KOPT-K1 (cell line): ENCODE measurements around the gene NBEA.

ENCODE experiments used
- H3K27ac ChIP-seq: fragments of 200-600 bp; sonication (generic); 2 replicates; pipeline ENCODE4 v1.5.1; 2016; ENCODE audit warnings: antibody characterized with exemption, mild to moderate bottlenecking, low read depth, low read length; ENCODE audit not compliant: poor library complexity, severe bottlenecking
- H3K36me3 ChIP-seq: fragments of 200-600 bp; sonication (generic); 2 replicates; pipeline ENCODE4 v1.5.1; 2017; ENCODE audit warnings: antibody characterized with exemption, mild to moderate bottlenecking, low read length, moderate library complexity; ENCODE audit not compliant: insufficient read depth
- H3K9me3 ChIP-seq: fragments of 200-600 bp; sonication (generic); 2 replicates; pipeline ENCODE4 v1.5.1; 2017; ENCODE audit warnings: antibody characterized with exemption, low read length, mild to moderate bottlenecking; ENCODE audit not compliant: insufficient read depth, poor library complexity, severe bottlenecking

Gene NBEA

DNA sequence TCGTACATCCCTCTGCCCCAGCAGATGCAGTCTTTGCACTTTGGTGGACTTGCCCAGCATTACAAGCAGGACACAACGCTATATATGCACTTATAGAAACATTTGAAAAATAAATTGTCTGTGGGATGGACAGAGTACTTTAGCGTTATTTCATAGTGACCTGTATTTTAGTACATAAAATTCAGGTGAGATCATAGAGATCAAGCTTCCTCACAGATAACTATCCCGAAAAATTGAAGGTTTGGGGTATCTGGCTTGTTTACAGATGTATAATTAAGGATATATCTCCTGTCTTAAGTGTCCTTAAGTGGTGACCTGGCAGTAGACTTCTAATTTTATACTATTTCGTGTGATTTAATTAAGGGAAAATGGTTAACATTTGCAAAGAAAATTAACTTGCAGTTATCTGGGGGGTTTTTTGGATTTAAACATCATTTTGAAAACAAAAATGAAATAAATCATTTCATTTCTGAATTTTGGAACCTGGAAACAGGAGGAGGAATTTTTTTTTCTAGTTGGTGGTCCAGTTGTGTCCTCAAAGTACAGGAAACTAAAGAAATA lies 535.4 kb downstream of the NBEA start:
- Histone ChIP-seq H3K36me3 (no peaks in the 10 kb centered on the region), H3K27ac (no peak overlapping the region), H3K9me3 (no peaks in the 10 kb centered on the region)

DNA sequence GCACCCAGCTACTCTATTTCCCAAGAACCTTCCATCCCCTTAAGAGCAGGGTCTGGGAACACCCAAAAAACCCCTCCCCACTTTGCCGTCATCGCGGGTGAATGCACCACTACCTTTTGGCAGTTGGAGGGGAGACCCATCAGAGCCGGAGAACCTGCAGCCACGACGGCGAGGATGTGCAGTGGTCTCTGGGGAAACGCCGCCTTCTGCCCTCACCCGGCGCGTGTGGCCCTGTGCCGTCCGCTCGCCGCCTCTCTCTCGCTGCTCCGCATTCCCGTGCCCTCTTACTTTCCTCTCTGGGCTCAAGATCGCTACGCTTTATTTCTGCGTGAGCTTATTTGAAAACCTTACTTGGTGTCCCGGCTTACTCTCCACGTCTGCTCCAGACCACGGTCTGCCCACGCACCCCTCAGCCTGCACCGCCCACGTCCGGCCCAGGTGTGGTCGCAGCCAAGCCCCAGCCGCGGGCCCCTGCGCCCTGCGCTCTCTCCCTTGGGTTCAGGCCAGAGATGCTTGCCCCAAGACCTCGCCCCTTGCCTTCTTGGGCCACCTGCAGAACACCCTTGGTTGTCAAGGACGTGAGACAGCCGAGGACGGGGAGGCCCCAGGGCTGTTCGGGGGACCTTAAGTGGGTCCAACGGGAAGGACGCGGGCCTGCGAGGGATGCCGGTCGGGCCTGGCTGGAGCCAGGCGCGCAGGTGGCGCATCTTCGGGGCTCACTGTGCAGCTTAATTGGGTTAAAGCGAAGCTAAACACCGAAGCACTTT lies 536.4 kb downstream of the NBEA start:
- no peaks in the 10 kb centered on the region for H3K36me3 ChIP-seq
- H3K9me3 ChIP-seq, result no peaks in the 10 kb centered on the region
- H3K27ac ChIP-seq, result no peak overlapping the region

DNA sequence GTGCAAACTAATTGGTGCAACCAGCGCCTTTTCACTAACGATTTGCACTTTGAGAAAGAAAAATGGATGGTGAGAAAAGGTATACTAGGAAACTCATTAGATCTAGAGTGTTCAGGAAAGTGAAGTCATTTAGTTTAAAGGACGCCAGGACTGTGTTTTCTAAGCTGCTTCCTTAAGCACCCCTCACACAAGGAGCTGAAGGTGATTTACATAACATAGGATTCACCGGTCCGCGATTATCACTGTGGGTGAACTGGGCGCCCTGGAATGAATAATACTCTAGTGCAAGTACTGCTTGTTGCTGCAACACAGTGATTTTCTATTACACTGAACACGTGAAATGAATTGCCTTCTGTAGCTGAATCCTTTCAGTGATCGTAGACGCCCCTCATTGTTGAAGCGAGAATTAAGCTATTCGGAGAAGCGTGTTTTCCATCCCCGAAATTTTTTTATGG lies 537.0 kb downstream of the NBEA start:
- Histone ChIP-seq H3K27ac (no peak overlapping the region), H3K9me3 (no peaks in the 10 kb centered on the region), H3K36me3 (no peaks in the 10 kb centered on the region)

DNA sequence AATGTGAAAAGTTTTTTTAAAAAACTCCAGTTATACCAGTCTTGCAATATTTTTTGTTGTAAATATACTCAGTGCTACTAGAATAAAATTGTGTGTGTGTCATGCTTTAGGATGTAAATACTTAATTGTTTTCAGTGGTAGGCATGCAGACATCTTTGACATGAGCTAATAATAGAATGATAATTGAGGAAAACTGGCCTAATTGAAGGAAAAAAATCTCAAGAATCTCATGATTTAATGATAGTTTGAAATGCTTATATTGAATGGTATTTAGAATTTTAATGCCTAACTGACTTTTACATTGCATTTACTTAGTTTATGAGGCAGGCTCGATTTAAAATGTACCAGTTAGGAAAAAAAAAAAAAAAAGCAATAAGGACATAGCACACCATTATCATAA lies 537.6 kb downstream of the NBEA start:
- H3K9me3 ChIP-seq, result no peaks in the 10 kb centered on the region
- H3K36me3 ChIP-seq, result no peaks in the 10 kb centered on the region
- H3K27ac ChIP-seq, result no peak overlapping the region

DNA sequence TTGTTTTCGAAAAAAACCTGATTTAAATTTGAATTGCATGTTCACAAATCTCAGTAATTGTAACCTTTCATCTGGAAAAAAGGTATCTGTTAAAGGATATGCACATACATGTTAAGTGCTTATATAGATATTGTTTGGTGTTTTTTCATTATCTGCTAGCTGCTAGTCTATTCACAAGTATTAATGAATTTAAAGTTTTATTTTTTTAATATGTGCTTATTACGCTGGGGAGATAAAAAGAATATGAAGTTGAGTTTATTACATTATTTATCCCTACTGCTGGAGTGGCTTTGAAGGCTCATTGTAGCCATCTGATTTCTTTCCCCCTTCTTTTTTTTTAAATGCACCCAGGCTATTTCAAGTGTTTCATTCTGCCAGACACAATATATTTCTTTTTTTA lies 538.3 kb downstream of the NBEA start:
- Histone ChIP-seq H3K27ac (no peak overlapping the region), H3K9me3 (no peaks in the 10 kb centered on the region)

DNA sequence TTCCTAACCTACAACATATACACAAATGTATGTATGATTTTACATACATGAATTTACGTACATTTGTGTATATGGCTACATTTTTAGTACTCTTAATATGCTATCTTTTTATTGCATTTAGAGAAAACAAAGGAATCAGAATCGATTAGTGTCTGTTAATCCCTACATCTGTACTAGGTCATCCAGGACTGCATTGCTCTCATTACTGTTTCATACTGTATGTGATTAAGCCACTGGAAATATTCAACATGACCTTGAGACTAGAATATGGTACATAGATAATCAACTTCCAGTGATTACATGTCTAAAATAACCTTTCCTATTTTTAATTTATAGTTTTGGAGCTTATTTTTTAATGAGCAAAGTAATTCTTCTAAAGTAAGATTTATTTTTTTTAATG lies 539.7 kb downstream of the NBEA start:
- Histone ChIP-seq H3K9me3 (no peaks in the 10 kb centered on the region), H3K27ac (no peak overlapping the region), H3K36me3 (no peaks in the 10 kb centered on the region)

More for the DNA sequence above, 538.3 kb downstream of the NBEA start:
- no peaks in the 10 kb centered on the region for H3K36me3 ChIP-seq

DNA sequence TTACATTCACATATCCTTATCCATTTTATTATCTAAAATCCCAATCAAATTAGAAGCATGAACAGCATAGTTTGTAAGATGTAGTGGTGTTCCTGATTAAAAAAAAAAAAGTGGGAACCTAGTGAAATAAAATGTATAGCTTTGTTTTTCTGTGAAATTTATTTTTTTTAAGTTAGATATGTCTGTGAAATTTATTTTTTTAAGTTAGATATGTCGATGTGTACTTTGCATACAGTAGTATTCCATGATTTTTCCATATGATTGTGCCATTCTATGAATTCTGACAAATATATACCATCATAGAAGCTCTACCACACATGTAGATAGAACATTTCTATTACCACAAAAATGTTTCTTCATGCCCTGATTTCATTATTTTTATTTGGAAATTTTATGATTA lies 540.5 kb downstream of the NBEA start:
- no peak overlapping the region for H3K27ac ChIP-seq
- H3K36me3 ChIP-seq, result no peaks in the 10 kb centered on the region

DNA sequence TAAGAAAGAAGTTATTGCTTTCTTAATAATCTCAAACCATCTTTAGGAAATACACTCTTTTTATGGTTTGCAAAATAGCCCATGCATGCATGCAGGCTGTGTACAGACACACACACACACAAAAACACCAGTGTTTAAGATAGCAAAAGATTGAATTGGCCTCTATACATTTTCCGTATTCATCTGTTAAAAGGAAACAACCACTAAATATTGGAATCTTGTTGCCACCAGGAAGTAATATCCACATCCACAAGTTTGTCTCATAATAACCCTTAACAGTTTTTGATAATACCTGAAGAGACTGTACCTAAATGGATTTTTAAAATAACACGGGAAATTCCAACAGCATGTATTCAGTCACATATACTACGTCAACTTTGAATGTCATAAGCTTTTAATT lies 541.7 kb downstream of the NBEA start:
- H3K36me3 ChIP-seq, result no peaks in the 10 kb centered on the region
- no peak overlapping the region for H3K27ac ChIP-seq
- no peaks in the 10 kb centered on the region for H3K9me3 ChIP-seq

More for the DNA sequence above, 540.5 kb downstream of the NBEA start:
- H3K9me3 ChIP-seq, result no peaks in the 10 kb centered on the region

DNA sequence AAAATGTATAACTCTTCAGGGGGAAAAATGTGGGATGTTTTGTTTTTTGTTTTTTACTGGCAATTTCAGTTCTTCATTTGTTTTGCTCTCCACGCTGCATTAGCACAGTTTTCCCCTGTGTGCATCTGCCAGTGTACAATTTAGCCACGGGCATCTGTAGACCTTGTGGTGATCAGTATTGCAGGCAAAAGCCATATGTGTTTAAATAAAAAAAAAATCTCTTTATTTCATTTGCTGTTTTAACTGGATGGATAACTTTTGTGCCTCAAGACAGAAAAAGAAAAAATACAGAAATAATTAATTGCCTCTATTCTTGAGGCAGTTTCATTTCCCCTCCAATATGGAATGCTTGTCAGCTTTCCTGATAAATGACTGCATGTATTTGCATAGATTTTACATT lies 542.3 kb downstream of the NBEA start:
- no peaks in the 10 kb centered on the region for H3K36me3 ChIP-seq
- no peaks in the 10 kb centered on the region for H3K9me3 ChIP-seq
- H3K27ac ChIP-seq, result no peak overlapping the region

DNA sequence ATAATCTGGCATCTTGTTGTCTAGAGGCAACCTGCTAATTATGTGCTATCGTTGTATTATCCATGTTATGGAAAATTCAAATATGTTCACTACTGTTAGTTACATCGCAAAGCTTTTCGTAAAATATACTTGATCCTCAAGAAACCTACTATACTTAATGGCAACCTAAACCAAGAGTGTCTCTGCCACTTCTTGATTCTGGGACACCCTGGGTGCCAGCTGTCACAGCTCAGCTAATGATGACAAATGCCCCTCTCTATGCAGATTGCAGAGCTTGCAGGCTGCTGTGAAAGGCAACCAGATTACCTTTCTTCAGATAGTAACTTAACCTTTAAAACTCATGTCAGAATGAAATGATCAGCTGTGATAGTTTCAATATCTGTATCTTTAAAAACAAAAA lies 543.4 kb downstream of the NBEA start:
- no peaks in the 10 kb centered on the region for H3K9me3 ChIP-seq
- H3K36me3 ChIP-seq, result no peaks in the 10 kb centered on the region
- H3K27ac ChIP-seq, result no peak overlapping the region

DNA sequence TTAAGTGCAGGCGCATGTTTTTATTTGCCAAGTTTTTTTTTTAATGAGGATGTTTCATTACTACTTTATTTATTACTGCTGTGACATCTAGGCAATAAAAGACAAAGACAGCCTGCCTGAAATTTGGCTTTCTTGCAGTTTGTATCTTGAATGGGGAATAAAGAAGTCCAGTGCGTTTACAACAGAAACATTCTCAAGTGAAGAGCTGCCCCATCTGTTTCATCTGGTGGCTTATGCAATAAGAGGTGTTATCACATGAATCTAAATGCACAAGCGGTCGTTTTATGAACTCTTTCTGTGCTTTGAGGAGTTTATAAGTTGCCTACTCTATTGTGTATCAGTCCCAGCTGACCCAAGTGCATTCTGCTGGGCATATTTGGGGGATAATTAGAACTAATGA lies 547.0 kb downstream of the NBEA start:
- H3K9me3 ChIP-seq, result no peaks in the 10 kb centered on the region

DNA sequence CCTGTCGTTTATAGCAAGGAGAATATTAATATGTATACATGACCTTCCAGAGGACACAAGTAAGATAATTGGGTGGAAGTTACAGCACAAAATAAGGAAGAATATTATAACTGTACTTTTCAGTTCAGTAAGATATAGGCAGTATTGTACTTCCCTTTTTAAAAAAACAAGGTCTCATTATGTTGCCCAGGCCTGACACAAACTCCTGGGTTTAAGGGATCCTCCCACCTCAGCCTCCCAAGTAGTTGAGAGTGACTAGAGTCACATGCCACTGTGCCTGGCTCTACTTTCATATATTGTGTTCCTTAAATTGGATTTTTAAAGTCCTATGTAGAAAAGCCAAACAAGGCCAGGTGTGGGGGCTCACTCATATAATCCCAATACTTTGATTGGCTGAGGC lies 553.9 kb downstream of the NBEA start:
- no peak overlapping the region for H3K27ac ChIP-seq
- no peaks in the 10 kb centered on the region for H3K36me3 ChIP-seq
- no peaks in the 10 kb centered on the region for H3K9me3 ChIP-seq

More for the DNA sequence above, 547.0 kb downstream of the NBEA start:
- Histone ChIP-seq H3K36me3 (no peaks in the 10 kb centered on the region), H3K27ac (no peak overlapping the region)

DNA sequence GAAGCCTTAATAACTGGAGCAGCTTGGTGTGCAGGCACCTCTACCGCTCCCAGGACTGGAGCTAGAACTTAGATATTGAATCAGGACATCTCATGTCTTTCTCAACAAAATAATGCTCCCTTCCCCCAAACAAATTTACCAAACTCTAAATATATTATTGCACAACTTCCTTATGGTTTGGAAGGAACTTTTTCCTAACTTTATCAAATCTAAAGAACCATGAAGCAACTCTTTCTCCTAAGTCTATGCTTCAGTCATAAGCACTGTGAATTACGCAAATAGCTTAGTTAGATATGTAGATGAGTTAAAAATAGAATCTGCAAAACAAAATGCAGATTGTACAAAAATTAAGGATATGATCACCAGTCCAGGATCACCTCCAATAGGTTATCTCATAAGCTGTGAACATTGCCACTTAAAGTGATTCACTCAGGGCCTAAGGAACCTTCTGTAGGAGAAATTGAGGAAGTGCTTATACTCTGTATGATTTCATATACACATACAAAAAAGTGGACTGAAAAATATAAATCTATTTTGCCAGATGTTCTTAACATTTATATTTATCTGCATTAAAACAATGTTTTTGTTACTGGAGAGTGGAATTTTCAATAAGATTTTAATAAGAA lies 554.8 kb downstream of the NBEA start:
- Histone ChIP-seq H3K9me3 (no peaks in the 10 kb centered on the region), H3K36me3 (no peaks in the 10 kb centered on the region), H3K27ac (no peak overlapping the region)

DNA sequence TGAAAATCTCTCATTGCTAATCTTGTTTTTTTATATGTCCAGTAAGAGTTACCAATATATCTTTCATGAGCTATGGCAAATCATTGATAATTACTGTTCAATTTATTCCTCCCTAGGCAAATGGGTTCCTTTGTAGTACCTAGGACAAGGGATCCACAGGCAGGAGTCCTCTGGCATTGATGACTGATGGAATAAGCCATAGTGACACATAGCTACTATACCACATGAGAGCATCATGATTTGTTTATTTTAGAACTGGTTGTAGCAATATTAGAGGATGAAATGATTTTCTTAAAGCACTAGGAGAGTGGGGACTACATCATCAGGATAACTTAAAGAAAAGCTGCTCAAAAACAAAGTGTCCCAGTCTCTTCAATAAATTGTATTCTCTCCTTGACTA lies 556.2 kb downstream of the NBEA start:
- H3K27ac ChIP-seq, result no peak overlapping the region

DNA sequence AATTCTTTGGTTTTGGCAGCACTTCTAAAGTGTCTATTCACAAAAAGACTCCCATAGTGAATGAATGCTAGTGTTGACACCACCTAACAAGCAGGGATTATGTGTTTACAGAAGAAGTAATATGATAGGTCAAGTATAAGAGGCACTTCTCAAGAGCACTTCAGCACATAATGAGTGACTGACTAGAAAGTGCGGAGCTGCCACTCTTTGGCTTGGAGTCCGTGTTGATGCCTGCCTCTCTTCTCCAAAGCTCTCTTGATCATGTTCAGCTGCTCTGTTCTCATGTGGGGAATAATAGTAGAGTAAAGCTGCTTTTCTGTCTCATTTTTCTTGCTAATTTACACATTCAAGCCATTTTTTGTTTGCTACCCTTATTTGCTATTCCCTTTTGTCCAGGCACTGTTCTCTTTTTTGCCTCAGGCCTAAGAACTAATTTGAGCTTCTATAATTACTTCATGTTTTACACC lies 557.2 kb downstream of the NBEA start:
- no peaks in the 10 kb centered on the region for H3K36me3 ChIP-seq
- H3K9me3 ChIP-seq, result no peaks in the 10 kb centered on the region
- no peak overlapping the region for H3K27ac ChIP-seq

More for the DNA sequence above, 556.2 kb downstream of the NBEA start:
- no peaks in the 10 kb centered on the region for H3K9me3 ChIP-seq
- no peaks in the 10 kb centered on the region for H3K36me3 ChIP-seq
